Transverse colon (tissue), 4 donors: Measurements from ENCODE around the gene MAK. TPM values are rescaled to one million over a fixed set of nuclear protein-coding genes. Genes with fewer than 3 reads are reported as not detected.
"Not testable (repeated sequence)": the region's sequence is repeated elsewhere in the genome, so short reads cannot be mapped to it uniquely, and the experiment has no call there.

Experiments
- DNase-seq: peaks from one replicate; pipeline ENCODE4 v3.0.0-alpha.2; 2019
- H3K27ac ChIP-seq, 4 donors: fragments of 200-600 bp; sonication (generic); 2 replicates each; pipeline ENCODE4 v1.5.1; 2016 to 2018; ENCODE audit warnings: inconsistent platforms in 4 of 4
- H3K27me3 ChIP-seq: fragments of 200-600 bp; sonication (generic); 2 replicates; pipeline ENCODE4 v1.5.1; 2017; ENCODE audit warnings: inconsistent platforms
- H3K36me3 ChIP-seq, 4 donors: fragments of 200-600 bp; sonication (generic); 2 replicates each; pipeline ENCODE4 v1.5.1; 2017 to 2019; ENCODE audit warnings: inconsistent platforms in 4 of 4
- H3K4me1 ChIP-seq, 4 donors: fragments of 200-600 bp; sonication (generic); 2 replicates each; pipeline ENCODE4 v1.5.1; 2017 to 2020; ENCODE audit warnings: inconsistent platforms in 4 of 4
- H3K4me3 ChIP-seq, 4 donors: fragments of 200-600 bp; sonication (generic); 1 replicate in 1 of 4; 2 replicates in 3 of 4; pipeline versions ENCODE4 v1.5.1 to v1.6.1; 2017 to 2019; ENCODE audit warnings: inconsistent platforms in 4 of 4
- H3K9me3 ChIP-seq, 2 donors: fragments of 200-600 bp; sonication (generic); 2 replicates each; pipeline ENCODE4 v1.5.1; 2017 to 2019; ENCODE audit warnings: inconsistent platforms in 2 of 2
- CTCF ChIP-seq, 5 experiments: fragments of 200-600 bp in 3 of 5; fragments of 450-650 bp in 2 of 5; sonication (generic) in 3 of 5; IDR thresholded peaks; 1 replicate in 2 of 5; 2 replicates in 3 of 5; pipeline ENCODE4 v1.5.1; 2016 to 2017; ENCODE audit warnings: antibody characterized with exemption in 5 of 5, inconsistent platforms in 3 of 5, mild to moderate bottlenecking in 2 of 5, moderate library complexity in 1 of 5
- EP300 ChIP-seq: sonication (generic); formaldehyde crosslinking; IDR thresholded peaks from one replicate; pipeline ENCODE4 v1.6.1; 2017; ENCODE audit warnings: antibody characterized with exemption, low read depth
- POLR2A ChIP-seq: fragments of 450-650 bp; IDR thresholded peaks from one replicate; pipeline ENCODE4 v1.6.1; 2016; ENCODE audit warnings: antibody characterized with exemption, mild to moderate bottlenecking, moderate library complexity
- POLR2AphosphoS5 ChIP-seq, 3 donors: sonication (generic); formaldehyde crosslinking; IDR thresholded peaks; one replicate each; pipeline ENCODE4 v1.6.1; 2016; ENCODE audit warnings: antibody characterized with exemption in 3 of 3
- WGBS, 2 donors: methylation state at CpG; one replicate each; pipeline ENCODE4 v1.1.5; 2018; ENCODE audit warnings: low coverage in 1 of 2; 5-methylcytosine and 5-hydroxymethylcytosine counted together
- in situ Hi-C, 4 donors: fragments of 200-750 bp; cut with MboI; loops; one replicate each; pipeline versions ENCODE4 v1.15.0 to v1.15.1; 2017; ENCODE audit warnings: low sequenced_read_pairs in 3 of 4, low pct_ligation_motif_present in 1 of 4, low pct_unique_long_range_greater_than_20kb in 1 of 4
- intact Hi-C: fragments of 100-400 bp; cut with DNase I; formaldehyde crosslinking; loops from one replicate; pipeline ENCODE4 v1.15.1; 2023; ENCODE audit warnings: low total_unique reads
- total RNA-seq, 4 donors: library from RNA; depleted of rRNA; stranded (reverse); fragments of >200 nt; gene quantifications; one replicate each; pipeline ENCODE4 v1.1.0, GENCODE V29; 2016

The MAK gene
- total RNA-seq, 4 donors from 2014 or later: not detected

DNA sequence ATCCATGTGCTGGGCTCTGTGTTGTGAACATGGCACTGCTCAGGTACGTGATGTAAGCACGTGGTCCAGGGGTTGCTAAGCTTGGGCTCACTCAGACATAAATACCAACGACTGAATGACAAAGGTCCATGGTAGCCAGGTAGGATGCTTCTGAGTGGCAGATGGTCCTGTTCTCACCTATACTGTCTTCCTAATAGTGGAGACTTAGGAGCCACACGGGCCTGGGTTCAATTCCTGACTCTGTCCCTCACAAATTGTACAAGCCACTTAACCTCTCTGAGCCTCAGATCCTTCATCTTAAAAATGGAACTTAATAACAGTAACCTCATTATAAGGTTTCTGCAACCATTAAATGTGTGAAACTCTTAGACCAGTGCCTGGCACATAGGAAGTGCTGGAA lies 36.7 kb upstream of the MAK start:
- no peaks in the 10 kb centered on the region for H3K27me3 ChIP-seq
- H3K27ac ChIP-seq: no peak overlapping the region
- 79 to 80% methylated on average over 1 to 4 of the region's 4 CpGs for WGBS, 2 donors
- no peak for TF ChIP-seq EP300
- TF ChIP-seq POLR2AphosphoS5 (IDR thresholded peaks at IDR 0.05): no peak
- TF ChIP-seq CTCF (IDR thresholded peaks at IDR 0.05): no peak
- no peak for TF ChIP-seq POLR2A
- no peak for DNase-seq
- no peaks in the 10 kb centered on the region for H3K9me3 ChIP-seq
- H3K4me3 ChIP-seq: no peak overlapping the region
- in situ Hi-C loops (no loop called here), intact Hi-C loops (no loop called here)
- no peaks in the 10 kb centered on the region for H3K36me3 ChIP-seq
- no peaks in the 10 kb centered on the region for H3K4me1 ChIP-seq

DNA sequence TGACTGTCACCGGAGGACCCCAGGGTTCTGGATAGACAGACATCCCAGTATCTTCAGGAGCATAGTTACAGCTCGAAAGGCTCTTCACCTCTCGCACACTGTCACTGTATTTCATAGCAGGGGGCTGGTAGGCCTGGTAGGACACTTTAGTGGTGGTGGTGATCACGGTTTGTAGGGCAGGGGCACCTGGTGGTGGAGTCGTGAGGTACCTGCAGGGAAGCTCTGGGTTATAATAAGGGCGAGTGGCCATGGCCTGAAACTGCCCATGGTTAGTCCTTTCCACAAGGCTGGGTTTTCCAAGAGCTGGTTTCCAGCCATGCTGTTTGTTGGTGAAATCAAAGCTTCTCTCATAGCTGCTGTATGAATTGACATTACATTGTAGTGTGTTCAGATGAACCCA lies 35.9 kb upstream of the MAK start:
- intact Hi-C loops (no loop called here), in situ Hi-C loops (no loop called here)
- WGBS, 2 donors: 70% methylated on average over 6 of the region's 6 CpGs; no CpG with 5 or more reads in 1 of the 2 donors
- TF ChIP-seq EP300: no peak
- TF ChIP-seq CTCF (IDR thresholded peaks at IDR 0.05): no peak
- TF ChIP-seq POLR2A: no peak
- TF ChIP-seq POLR2AphosphoS5 (IDR thresholded peaks at IDR 0.05): no peak
- no peak for DNase-seq
- H3K4me1 ChIP-seq: no peaks in the 10 kb centered on the region
- H3K27ac ChIP-seq: no peak overlapping the region
- no peaks in the 10 kb centered on the region for H3K36me3 ChIP-seq
- no peak overlapping the region for H3K4me3 ChIP-seq
- no peaks in the 10 kb centered on the region for H3K9me3 ChIP-seq
- H3K27me3 ChIP-seq: no peaks in the 10 kb centered on the region

DNA sequence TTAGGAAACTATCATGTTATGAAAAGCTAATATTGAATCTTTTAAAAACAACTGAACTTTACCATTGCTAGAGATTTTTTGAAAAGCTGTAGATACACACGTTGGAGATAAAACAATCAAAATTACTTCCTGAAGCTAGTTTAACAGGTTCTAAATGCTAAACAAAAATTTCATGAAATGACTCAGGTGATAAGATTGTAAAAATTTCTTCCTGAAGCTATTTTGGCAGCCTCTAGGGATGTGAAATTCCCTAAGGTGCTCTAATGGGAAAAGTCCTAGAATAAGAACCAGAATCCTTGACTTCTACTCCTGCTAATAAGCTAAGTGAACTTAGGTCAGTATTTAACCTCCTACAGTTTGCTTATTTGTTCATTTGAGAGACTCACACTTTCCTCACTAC lies 35.0 kb upstream of the MAK start:
- Histone ChIP-seq H3K9me3 (no peaks in the 10 kb centered on the region), H3K36me3 (no peaks in the 10 kb centered on the region), H3K27me3 (no peaks in the 10 kb centered on the region), H3K4me3 (no peak overlapping the region), H3K27ac (no peak overlapping the region), H3K4me1 (no peaks in the 10 kb centered on the region)
- intact Hi-C loops: no loop called here
- 26 to 30% methylated on average over 1 of the region's 1 CpG for WGBS, 2 donors
- TF ChIP-seq CTCF (IDR thresholded peaks at IDR 0.05) (no peak), POLR2AphosphoS5 (IDR thresholded peaks at IDR 0.05) (no peak), EP300 (no peak), POLR2A (no peak)
- no peak for DNase-seq
- in situ Hi-C loops: no loop called here

- Histone ChIP-seq H3K27me3 (no peaks in the 10 kb centered on the region), H3K4me1 (no peaks in the 10 kb centered on the region), H3K27ac (no peak overlapping the region), H3K36me3 (no peaks in the 10 kb centered on the region), H3K9me3 (no peaks in the 10 kb centered on the region), H3K4me3 (no peak overlapping the region)
- WGBS, 2 donors: 87 to 97% methylated on average over 3 of the region's 3 CpGs
- no peak for DNase-seq
- TF ChIP-seq POLR2AphosphoS5 (IDR thresholded peaks at IDR 0.05): no peak
- TF ChIP-seq POLR2A: no peak
- no peak for TF ChIP-seq EP300
- in situ Hi-C loops (no loop called here), intact Hi-C loops (no loop called here)
These were observed 29.6 kb upstream of the MAK start for GRCh38 chr6:10867952-10868351.

DNA sequence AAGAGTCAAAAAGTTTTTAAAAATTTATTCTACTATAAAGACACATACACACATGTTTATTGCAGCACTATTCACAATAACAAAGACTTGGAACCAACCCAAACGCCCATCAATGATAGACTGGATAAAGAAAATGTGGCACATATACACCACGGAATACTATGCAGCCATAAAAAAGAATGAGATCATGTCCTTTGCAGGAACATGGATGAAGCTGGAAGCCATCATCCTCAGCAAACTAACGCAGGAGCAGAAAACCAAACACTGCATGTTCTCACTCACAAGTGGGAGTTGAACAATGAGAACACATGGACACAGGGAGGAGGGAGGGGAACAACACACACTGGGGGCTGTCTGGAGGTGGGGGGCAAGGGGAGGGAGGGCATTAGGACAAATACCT lies 28.4 kb upstream of the MAK start:
- H3K4me1 ChIP-seq, in situ Hi-C loops, H3K27ac ChIP-seq, DNase-seq, intact Hi-C loops, H3K27me3 ChIP-seq, H3K4me3 ChIP-seq, H3K9me3 ChIP-seq, H3K36me3 ChIP-seq: not testable (repeated sequence)
- WGBS, 2 donors: 73 to 74% methylated on average over 2 to 3 of the region's 3 CpGs

GRCh38 chr6:10863031-10863430 lies 24.7 kb upstream of the MAK start:
- H3K27ac ChIP-seq, H3K4me3 ChIP-seq, H3K36me3 ChIP-seq, intact Hi-C loops, in situ Hi-C loops, H3K9me3 ChIP-seq, H3K27me3 ChIP-seq, H3K4me1 ChIP-seq, DNase-seq: not testable (repeated sequence)
- WGBS, 2 donors: 88 to 100% methylated on average over 2 to 7 of the region's 7 CpGs
